ENCODE results near the gene DRC1.

DRC1 gene

GRCh38 chr2:26442301-26442700, 40.6 kb downstream of the DRC1 start:
- H3K36me3 Mint-ChIP-seq (ENCODE audit: low read depth): no peaks in the 10 kb centered on the region
- H3K4me1 Mint-ChIP-seq (ENCODE audit: low read depth): no peaks in the 10 kb centered on the region
- DNase-seq (ENCODE audit: low spot score): no peak
- no peaks in the 10 kb centered on the region for H3K9me3 Mint-ChIP-seq
- H3K4me3 Mint-ChIP-seq: no peak overlapping the region
- H3K27me3 Mint-ChIP-seq (ENCODE audit: low read depth): peaks cover 13% of the 10 kb centered on the region
- no peak overlapping the region for H3K27ac Mint-ChIP-seq

GRCh38 chr2:26442707-26443106, 41.0 kb downstream of the DRC1 start:
- H3K9me3 Mint-ChIP-seq: no peaks in the 10 kb centered on the region
- peaks cover 13% of the 10 kb centered on the region for H3K27me3 Mint-ChIP-seq (ENCODE audit: low read depth)
- no peak for DNase-seq (ENCODE audit: low spot score)
- H3K36me3 Mint-ChIP-seq (ENCODE audit: low read depth): no peaks in the 10 kb centered on the region
- H3K27ac Mint-ChIP-seq: no peak overlapping the region
- no peaks in the 10 kb centered on the region for H3K4me1 Mint-ChIP-seq (ENCODE audit: low read depth)
- H3K4me3 Mint-ChIP-seq: no peak overlapping the region

GRCh38 chr2:26444236-26444635, 42.5 kb downstream of the DRC1 start:
- no peak for DNase-seq (ENCODE audit: low spot score)
- Mint-ChIP-seq H3K36me3 (ENCODE audit: low read depth) (no peaks in the 10 kb centered on the region), H3K27me3 (ENCODE audit: low read depth) (peaks cover 4% of the 10 kb centered on the region), H3K27ac (no peak overlapping the region), H3K9me3 (no peaks in the 10 kb centered on the region), H3K4me3 (no peak overlapping the region), H3K4me1 (ENCODE audit: low read depth) (no peaks in the 10 kb centered on the region)

GRCh38 chr2:26448651-26449050, 46.9 kb downstream of the DRC1 start:
- Mint-ChIP-seq H3K27ac (no peak overlapping the region), H3K9me3 (no peaks in the 10 kb centered on the region), H3K4me1 (ENCODE audit: low read depth) (no peaks in the 10 kb centered on the region), H3K36me3 (ENCODE audit: low read depth) (no peaks in the 10 kb centered on the region), H3K27me3 (ENCODE audit: low read depth) (no peaks in the 10 kb centered on the region), H3K4me3 (no peak overlapping the region)
- no peak for DNase-seq (ENCODE audit: low spot score)

- H3K27me3 Mint-ChIP-seq (ENCODE audit: low read depth): no peaks in the 10 kb centered on the region
- H3K36me3 Mint-ChIP-seq (ENCODE audit: low read depth): no peaks in the 10 kb centered on the region
- no peak for DNase-seq (ENCODE audit: low spot score)
- no peak overlapping the region for H3K27ac Mint-ChIP-seq
- H3K9me3 Mint-ChIP-seq: no peaks in the 10 kb centered on the region
- H3K4me3 Mint-ChIP-seq: no peak overlapping the region
- no peaks in the 10 kb centered on the region for H3K4me1 Mint-ChIP-seq (ENCODE audit: low read depth)
These were observed 47.7 kb downstream of the DRC1 start for GRCh38 chr2:26449278-26450030.

GRCh38 chr2:26450031-26450635, 48.4 kb downstream of the DRC1 start:
- no peaks in the 10 kb centered on the region for H3K36me3 Mint-ChIP-seq (ENCODE audit: low read depth)
- DNase-seq (ENCODE audit: low spot score): no peak

GRCh38 chr2:26451700-26452099, 50.0 kb downstream of the DRC1 start:
- Mint-ChIP-seq H3K9me3 (no peaks in the 10 kb centered on the region), H3K36me3 (ENCODE audit: low read depth) (no peaks in the 10 kb centered on the region), H3K4me1 (ENCODE audit: low read depth) (no peaks in the 10 kb centered on the region), H3K4me3 (no peak overlapping the region), H3K27ac (no peak overlapping the region), H3K27me3 (ENCODE audit: low read depth) (no peaks in the 10 kb centered on the region)
- no peak for DNase-seq (ENCODE audit: low spot score)

More at GRCh38 chr2:26450031-26450635, 48.4 kb downstream of the DRC1 start:
- H3K27me3 Mint-ChIP-seq (ENCODE audit: low read depth): no peaks in the 10 kb centered on the region
- no peaks in the 10 kb centered on the region for H3K9me3 Mint-ChIP-seq
- H3K4me3 Mint-ChIP-seq: no peak overlapping the region
- no peaks in the 10 kb centered on the region for H3K4me1 Mint-ChIP-seq (ENCODE audit: low read depth)
- no peak overlapping the region for H3K27ac Mint-ChIP-seq

- no peaks in the 10 kb centered on the region for H3K9me3 Mint-ChIP-seq
- H3K4me1 Mint-ChIP-seq (ENCODE audit: low read depth): no peaks in the 10 kb centered on the region
- H3K27me3 Mint-ChIP-seq (ENCODE audit: low read depth): no peaks in the 10 kb centered on the region
- no peak overlapping the region for H3K4me3 Mint-ChIP-seq
- no peaks in the 10 kb centered on the region for H3K36me3 Mint-ChIP-seq (ENCODE audit: low read depth)
- no peak overlapping the region for H3K27ac Mint-ChIP-seq
- no peak for DNase-seq (ENCODE audit: low spot score)
These were observed 52.0 kb downstream of the DRC1 start for GRCh38 chr2:26453421-26454329.

GRCh38 chr2:26454561-26455001, 52.9 kb downstream of the DRC1 start:
- Mint-ChIP-seq H3K4me3 (no peak overlapping the region), H3K27me3 (ENCODE audit: low read depth) (no peaks in the 10 kb centered on the region), H3K9me3 (no peaks in the 10 kb centered on the region), H3K4me1 (ENCODE audit: low read depth) (no peaks in the 10 kb centered on the region), H3K27ac (no peak overlapping the region), H3K36me3 (ENCODE audit: low read depth) (no peaks in the 10 kb centered on the region)
- no peak for DNase-seq (ENCODE audit: low spot score)

- no peak overlapping the region for H3K4me3 Mint-ChIP-seq
- H3K36me3 Mint-ChIP-seq (ENCODE audit: low read depth): no peaks in the 10 kb centered on the region
- no peaks in the 10 kb centered on the region for H3K27me3 Mint-ChIP-seq (ENCODE audit: low read depth)
- DNase-seq (ENCODE audit: low spot score): no peak
- no peaks in the 10 kb centered on the region for H3K4me1 Mint-ChIP-seq (ENCODE audit: low read depth)
- H3K27ac Mint-ChIP-seq: no peak overlapping the region
- no peaks in the 10 kb centered on the region for H3K9me3 Mint-ChIP-seq
These were observed 53.4 kb downstream of the DRC1 start for GRCh38 chr2:26455037-26455669.

GRCh38 chr2:26455670-26456439, 54.1 kb downstream of the DRC1 start:
- DNase-seq (ENCODE audit: low spot score): no peak
- Mint-ChIP-seq H3K9me3 (no peaks in the 10 kb centered on the region), H3K27me3 (ENCODE audit: low read depth) (no peaks in the 10 kb centered on the region), H3K36me3 (ENCODE audit: low read depth) (no peaks in the 10 kb centered on the region), H3K27ac (no peak overlapping the region), H3K4me3 (no peak overlapping the region), H3K4me1 (ENCODE audit: low read depth) (no peaks in the 10 kb centered on the region)

- no peaks in the 10 kb centered on the region for H3K27me3 Mint-ChIP-seq (ENCODE audit: low read depth)
- no peaks in the 10 kb centered on the region for H3K9me3 Mint-ChIP-seq
- no peaks in the 10 kb centered on the region for H3K4me1 Mint-ChIP-seq (ENCODE audit: low read depth)
- no peak overlapping the region for H3K27ac Mint-ChIP-seq
- DNase-seq (ENCODE audit: low spot score): no peak
- no peaks in the 10 kb centered on the region for H3K36me3 Mint-ChIP-seq (ENCODE audit: low read depth)
- no peak overlapping the region for H3K4me3 Mint-ChIP-seq
These were observed 54.9 kb downstream of the DRC1 start for GRCh38 chr2:26456440-26457250.

Measured in T-helper 2 cell treated with Interferon-gamma antibody and Interleukin-4, amounts not matched to agents 5 μg/mL and 100 μg/mL, for 36 hours (primary cell).